Peyer's patch (tissue), 4 donors: ENCODE results near the gene PLA2G2A. TPM values are rescaled to one million over a fixed set of nuclear protein-coding genes. Genes with fewer than 3 reads are reported as not detected.

Experiments
- DNase-seq, 3 donors: peaks; one replicate each; pipeline ENCODE4 v3.0.0-alpha.2; 2017 to 2019
- H3K27ac ChIP-seq, 4 donors: fragments of 200-600 bp; sonication (generic); one replicate each; pipeline ENCODE4 v1.5.1; 2016 to 2019
- H3K27me3 ChIP-seq, 2 donors: fragments of 200-600 bp; sonication (generic); one replicate each; pipeline ENCODE4 v1.5.1; 2019
- H3K36me3 ChIP-seq, 3 donors: fragments of 200-600 bp; sonication (generic); one replicate each; pipeline ENCODE4 v1.5.1; 2016 to 2019
- H3K4me1 ChIP-seq, 4 donors: fragments of 200-600 bp; sonication (generic); one replicate each; pipeline ENCODE4 v1.5.1; 2016 to 2019
- H3K4me3 ChIP-seq, 4 donors: fragments of 200-600 bp; sonication (generic); 1 replicate in 3 of 4; 2 replicates in 1 of 4; pipeline ENCODE4 v1.5.1; 2016 to 2019; ENCODE audit warnings: mild to moderate bottlenecking in 1 of 4
- H3K9me3 ChIP-seq, 4 donors: fragments of 200-600 bp; sonication (generic); one replicate each; pipeline ENCODE4 v1.5.1; 2016 to 2019; ENCODE audit warnings: mild to moderate bottlenecking in 1 of 4
- CTCF ChIP-seq, 6 experiments: fragments of 450-650 bp in 4 of 6; fragments of 200-600 bp in 2 of 6; sonication (generic) in 1 of 6; IDR thresholded peaks; one replicate each; pipeline ENCODE4 v1.5.1; 2017 to 2019; ENCODE audit warnings: antibody characterized with exemption in 6 of 6, mild to moderate bottlenecking in 3 of 6, moderate library complexity in 1 of 6
- POLR2A ChIP-seq, 2 donors: fragments of 450-650 bp; IDR thresholded peaks; one replicate each; pipeline ENCODE4 v1.5.1; 2017; ENCODE audit warnings: antibody characterized with exemption in 2 of 2, mild to moderate bottlenecking in 2 of 2, moderate library complexity in 2 of 2
- total RNA-seq, 4 donors: library from RNA; depleted of rRNA; stranded (reverse); fragments of >200 nt; gene quantifications; one replicate each; pipeline ENCODE4 v1.1.0, GENCODE V29; 2016

PLA2G2A gene
- total RNA-seq, 4 donors from 2014 or later = 175 to 501 (median 319) TPM

GRCh38 chr1:19926296-19927129 is 52.9 kb downstream of the PLA2G2A start:
- no peak overlapping the region for H3K4me3 ChIP-seq
- TF ChIP-seq POLR2A (IDR thresholded peaks at IDR 0.05) = no peak
- no peak for TF ChIP-seq CTCF (IDR thresholded peaks at IDR 0.05)
- no peaks in the 10 kb centered on the region for H3K27me3 ChIP-seq
- H3K4me1 ChIP-seq = no peaks in the 10 kb centered on the region
- no peaks in the 10 kb centered on the region for H3K36me3 ChIP-seq
- H3K9me3 ChIP-seq = peaks cover 0 to 7% (median 2%) of the 10 kb centered on the region in 4 donors
- no peak for DNase-seq
- H3K27ac ChIP-seq = no peak overlapping the region

Other genes starting within 250 kb of the PLA2G2A start
- 10 to 100 TPM; 13.5 to 40.4 (median 26.1) TPM for gene TMCO4, start 179.7 kb downstream of the PLA2G2A start, total RNA-seq
- 10 to 100 TPM in 2 of 4 donors, 1 to 10 TPM in 2; 2.5 to 19.0 (median 10.4) TPM for gene RNF186, start 164.3 kb downstream of the PLA2G2A start, total RNA-seq
- gene OTUD3, start 97.2 kb downstream of the PLA2G2A start, total RNA-seq = 10 to 100 TPM in 1 of 4 donors, 1 to 10 TPM in 3; 6.5 to 13.6 (median 8.2) TPM
- not detected for gene PLA2G2E, start 56.0 kb downstream of the PLA2G2A start, total RNA-seq
- 1 to 10 TPM in 3 of 4 donors, not detected in 1; 1.5 to 5.0 (median 1.9) TPM for gene PLA2G5, start 90.6 kb upstream of the PLA2G2A start, total RNA-seq
- under 1 TPM in 1 of 4 donors, not detected in 3; 0.40 TPM for gene PLA2G2D, start 139.9 kb upstream of the PLA2G2A start, total RNA-seq
- under 1 TPM in 2 of 4 donors, not detected in 2; 0.27 to 0.35 TPM for gene PLA2G2F, start 159.7 kb upstream of the PLA2G2A start, total RNA-seq
- gene UBXN10, start 206.5 kb upstream of the PLA2G2A start, total RNA-seq = 1 to 10 TPM in 3 of 4 donors, under 1 TPM in 1; 0.94 to 5.7 (median 2.2) TPM
- gene PLA2G2C, start 206.9 kb upstream of the PLA2G2A start, total RNA-seq = 1 to 10 TPM in 1 of 4 donors, not detected in 3; 1.0 TPM